Measurements from ENCODE around the gene SLC6A15. TPM values are rescaled to one million over a fixed set of nuclear protein-coding genes. Genes with fewer than 3 reads are reported as not detected.

Gene SLC6A15
- total and polyA plus RNA-seq, 2 experiments from 2014 or later = 2.2 to 6.2 TPM

DNA sequence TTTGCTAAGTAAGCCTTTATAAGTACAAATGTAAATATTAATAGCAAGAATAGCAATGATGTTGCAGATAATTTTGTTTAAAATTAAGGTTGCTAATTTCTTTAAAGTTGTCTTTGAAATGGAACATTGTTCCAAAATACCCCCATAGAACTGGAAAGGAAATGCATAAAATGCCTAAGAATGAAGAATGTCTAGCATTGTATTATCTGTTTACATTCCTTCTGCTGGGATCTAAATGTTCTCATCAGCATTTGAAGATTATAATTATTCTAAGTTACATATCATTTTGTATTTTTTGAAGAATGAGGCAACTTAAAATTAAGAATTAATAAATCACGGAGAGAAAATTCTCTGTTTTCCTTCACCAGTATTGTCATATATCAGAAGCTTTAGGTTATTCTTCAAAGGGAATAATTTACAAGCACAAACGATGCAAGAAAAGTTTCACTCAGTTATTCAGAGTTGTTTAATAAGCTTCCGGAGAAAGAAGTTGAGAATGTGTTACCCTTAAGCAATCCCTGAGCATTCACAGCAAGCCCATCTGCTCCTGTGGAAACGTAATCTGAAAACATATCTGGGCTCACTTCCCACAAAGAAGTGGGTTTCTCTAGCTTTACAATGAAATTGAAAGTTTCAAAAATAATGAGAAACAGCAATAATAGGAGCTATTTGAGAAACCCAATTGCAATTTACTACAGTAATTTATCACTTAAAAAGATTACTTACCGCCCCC is 21.3 kb downstream of the SLC6A15 start:
- no peaks in the 10 kb centered on the region for H3K27me3 ChIP-seq
- TF ChIP-seq EZH2phosphoT487 (IDR thresholded peaks at IDR 0.05; ENCODE audit: low read depth, severe bottlenecking, unreplicated experiment) (no peak), EZH2 (IDR thresholded peaks at IDR 0.05; ENCODE audit: borderline replicate concordance) (no peak)
- TF ChIP-seq, protein P1, sequence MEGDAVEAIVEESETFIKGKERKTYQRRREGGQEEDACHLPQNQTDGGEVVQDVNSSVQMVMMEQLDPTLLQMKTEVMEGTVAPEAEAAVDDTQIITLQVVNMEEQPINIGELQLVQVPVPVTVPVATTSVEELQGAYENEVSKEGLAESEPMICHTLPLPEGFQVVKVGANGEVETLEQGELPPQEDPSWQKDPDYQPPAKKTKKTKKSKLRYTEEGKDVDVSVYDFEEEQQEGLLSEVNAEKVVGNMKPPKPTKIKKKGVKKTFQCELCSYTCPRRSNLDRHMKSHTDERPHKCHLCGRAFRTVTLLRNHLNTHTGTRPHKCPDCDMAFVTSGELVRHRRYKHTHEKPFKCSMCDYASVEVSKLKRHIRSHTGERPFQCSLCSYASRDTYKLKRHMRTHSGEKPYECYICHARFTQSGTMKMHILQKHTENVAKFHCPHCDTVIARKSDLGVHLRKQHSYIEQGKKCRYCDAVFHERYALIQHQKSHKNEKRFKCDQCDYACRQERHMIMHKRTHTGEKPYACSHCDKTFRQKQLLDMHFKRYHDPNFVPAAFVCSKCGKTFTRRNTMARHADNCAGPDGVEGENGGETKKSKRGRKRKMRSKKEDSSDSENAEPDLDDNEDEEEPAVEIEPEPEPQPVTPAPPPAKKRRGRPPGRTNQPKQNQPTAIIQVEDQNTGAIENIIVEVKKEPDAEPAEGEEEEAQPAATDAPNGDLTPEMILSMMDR (IDR thresholded peaks at IDR 0.05; ENCODE audit: poor library complexity) = no peak
- DNase-seq (ENCODE audit: low spot score) = no peak
- no peaks in the 10 kb centered on the region for H3K36me3 ChIP-seq (replicated peaks; ENCODE audit: insufficient read depth, low read depth)
- no peaks in the 10 kb centered on the region for H3K79me2 ChIP-seq
- H2AFZ ChIP-seq = no peak overlapping the region
- no peak overlapping the region for H3K4me2 ChIP-seq
- no peaks in the 10 kb centered on the region for H3K4me1 ChIP-seq (ENCODE audit: insufficient read depth)
- H3K9me2 ChIP-seq (replicated peaks; ENCODE audit: insufficient read depth) = no peaks in the 10 kb centered on the region
- no peak overlapping the region for H3K27ac ChIP-seq
- no peak overlapping the region for H3K4me3 ChIP-seq
- WGBS (ENCODE audit: low lambda C conversion rate, missing lambda C conversion rate) = 74% methylated on average over 5 of the region's 5 CpGs
- H4K20me1 ChIP-seq (ENCODE audit: insufficient read depth, poor library complexity, severe bottlenecking) = no peaks in the 10 kb centered on the region
- no peaks in the 10 kb centered on the region for H3K9me3 ChIP-seq (ENCODE audit: low read depth)

DNA sequence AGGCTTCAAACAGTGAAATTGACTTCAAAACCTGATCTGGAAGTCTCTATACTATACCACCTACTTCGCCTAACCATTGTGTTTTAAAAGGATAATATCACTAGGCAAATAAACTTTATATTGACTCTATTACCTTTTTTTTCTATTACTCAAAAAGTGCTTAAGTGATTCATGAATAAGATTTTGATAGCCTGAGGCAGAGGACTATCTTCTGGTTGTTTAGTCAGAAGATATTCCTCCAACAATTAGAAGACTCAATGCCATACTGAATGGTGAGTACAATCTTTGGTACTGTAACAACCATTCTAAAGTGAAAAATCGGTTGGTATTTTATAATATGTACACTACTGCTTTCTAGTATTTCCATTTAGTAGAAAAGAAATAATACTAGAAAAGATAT is 22.8 kb downstream of the SLC6A15 start:
- WGBS (ENCODE audit: low lambda C conversion rate, missing lambda C conversion rate) = 88% methylated on average over 2 of the region's 2 CpGs

DNA sequence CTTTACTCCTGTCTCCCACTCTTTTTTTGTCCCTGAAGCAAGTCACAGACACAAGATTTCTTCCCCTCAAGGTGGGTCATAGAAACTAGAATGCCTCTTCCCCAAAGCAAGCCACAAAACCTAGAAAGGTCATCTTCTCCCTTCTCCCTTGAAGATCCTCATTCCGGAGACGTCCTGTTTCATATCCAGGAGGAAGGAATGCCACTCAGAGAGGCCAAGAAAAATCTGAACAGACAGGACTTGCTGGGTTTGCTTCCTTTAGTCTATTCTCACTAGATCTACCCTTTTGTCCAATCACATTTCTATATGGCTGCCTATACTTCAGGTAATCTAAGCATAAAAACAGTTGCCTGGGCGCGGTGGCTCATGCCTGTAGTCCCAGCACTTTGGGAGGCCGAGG is 23.7 kb downstream of the SLC6A15 start:
- H2AFZ ChIP-seq = no peak overlapping the region
- TF ChIP-seq EZH2phosphoT487 (IDR thresholded peaks at IDR 0.05; ENCODE audit: low read depth, severe bottlenecking, unreplicated experiment) = no peak
- no peak for TF ChIP-seq EZH2 (IDR thresholded peaks at IDR 0.05; ENCODE audit: borderline replicate concordance)
- TF ChIP-seq, protein P1 (IDR thresholded peaks at IDR 0.05; ENCODE audit: poor library complexity) = no peak
- no peaks in the 10 kb centered on the region for H3K9me3 ChIP-seq (ENCODE audit: low read depth)
- no peaks in the 10 kb centered on the region for H3K27me3 ChIP-seq
- no peak overlapping the region for H3K4me2 ChIP-seq
- DNase-seq (ENCODE audit: low spot score) = no peak
- H3K79me2 ChIP-seq = no peaks in the 10 kb centered on the region
- no peak overlapping the region for H3K27ac ChIP-seq
- H4K20me1 ChIP-seq (ENCODE audit: insufficient read depth, poor library complexity, severe bottlenecking) = no peaks in the 10 kb centered on the region
- H3K4me1 ChIP-seq (ENCODE audit: insufficient read depth) = no peaks in the 10 kb centered on the region
- H3K36me3 ChIP-seq (replicated peaks; ENCODE audit: insufficient read depth, low read depth) = no peaks in the 10 kb centered on the region
- 91% methylated on average over 5 of the region's 5 CpGs for WGBS (ENCODE audit: low lambda C conversion rate, missing lambda C conversion rate)
- H3K4me3 ChIP-seq = no peak overlapping the region
- H3K9me2 ChIP-seq (replicated peaks; ENCODE audit: insufficient read depth) = no peaks in the 10 kb centered on the region

More for the DNA sequence above, 22.8 kb downstream of the SLC6A15 start:
- no peak overlapping the region for H3K27ac ChIP-seq
- no peaks in the 10 kb centered on the region for H3K9me2 ChIP-seq (replicated peaks; ENCODE audit: insufficient read depth)
- no peaks in the 10 kb centered on the region for H3K9me3 ChIP-seq (ENCODE audit: low read depth)
- H3K4me2 ChIP-seq = no peak overlapping the region
- no peak for DNase-seq (ENCODE audit: low spot score)
- no peaks in the 10 kb centered on the region for H3K79me2 ChIP-seq
- no peaks in the 10 kb centered on the region for H3K27me3 ChIP-seq
- H4K20me1 ChIP-seq (ENCODE audit: insufficient read depth, poor library complexity, severe bottlenecking) = no peaks in the 10 kb centered on the region
- H3K4me1 ChIP-seq (ENCODE audit: insufficient read depth) = no peaks in the 10 kb centered on the region
- TF ChIP-seq, protein P1 (IDR thresholded peaks at IDR 0.05; ENCODE audit: poor library complexity) = no peak
- TF ChIP-seq EZH2 (IDR thresholded peaks at IDR 0.05; ENCODE audit: borderline replicate concordance) (no peak), EZH2phosphoT487 (IDR thresholded peaks at IDR 0.05; ENCODE audit: low read depth, severe bottlenecking, unreplicated experiment) (no peak)
- no peak overlapping the region for H2AFZ ChIP-seq
- H3K4me3 ChIP-seq = no peak overlapping the region
- H3K36me3 ChIP-seq (replicated peaks; ENCODE audit: insufficient read depth, low read depth) = no peaks in the 10 kb centered on the region
